GM12864 (cell line): Measurements from ENCODE around the gene MACROD2.

Experiments used
- DNase-seq: peaks from one replicate; pipeline ENCODE4 v3.0.0-alpha.2; 2011; ENCODE audit warnings: low read depth
- H3K4me3 ChIP-seq: 2 replicates; pipeline ENCODE4 v1.5.1; 2011; ENCODE audit warnings: mild to moderate bottlenecking, low read depth, low read length, control low read depth
- TF ChIP-seq, protein P1 (sequence below): IDR thresholded peaks from 2 replicates; pipeline ENCODE4 v1.5.1; 2011; ENCODE audit warnings: low read depth, mild to moderate bottlenecking, moderate library complexity, low read length, control low read depth, inconsistent platforms; ENCODE audit errors: missing control alignments

MACROD2 gene

DNA sequence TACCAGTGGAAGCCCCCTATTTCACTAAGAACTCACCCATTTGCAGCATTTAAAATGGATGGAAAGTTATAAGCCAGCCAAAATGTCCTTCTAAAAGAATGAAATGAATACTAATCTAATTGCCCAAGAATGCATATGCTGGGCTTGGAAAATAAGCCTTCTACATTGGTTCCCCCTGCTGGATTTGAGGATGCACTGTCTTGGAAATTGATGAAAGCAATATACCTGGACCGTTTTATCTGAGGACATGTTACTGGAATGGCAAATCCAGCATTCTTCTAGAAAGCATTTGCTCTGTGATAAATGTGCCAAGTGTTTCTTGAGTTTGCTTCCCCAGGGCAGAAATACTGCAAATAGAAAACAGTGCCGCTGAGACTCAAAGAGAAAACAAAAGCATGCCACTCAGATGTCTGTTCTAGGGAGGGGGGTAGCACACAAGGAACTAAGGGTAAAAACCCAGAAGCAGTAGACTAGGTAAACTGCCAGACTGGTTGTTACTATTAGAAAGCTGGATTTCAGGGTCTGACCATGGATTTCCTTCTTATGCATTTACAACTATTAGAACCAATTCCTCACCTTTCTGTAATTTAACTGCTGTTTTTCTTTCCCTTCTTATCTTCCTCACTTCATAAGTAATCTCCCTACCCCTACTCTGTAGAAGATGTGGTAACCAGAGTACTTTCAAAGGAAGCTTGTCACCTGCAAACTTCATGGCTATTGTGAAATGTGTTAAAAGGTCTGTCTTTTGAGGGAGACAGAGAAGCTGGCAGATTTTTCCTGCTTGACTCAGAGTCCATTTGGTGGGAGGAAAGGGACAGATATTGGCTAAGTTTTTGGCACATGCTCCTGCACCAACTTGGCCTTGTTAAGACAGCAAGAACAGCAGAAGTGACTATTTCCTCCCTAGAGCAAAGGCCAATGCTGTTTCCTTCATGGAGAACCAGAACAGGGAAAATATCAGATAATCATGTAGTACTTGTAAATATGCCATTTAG, 1935.3 kb downstream of the MACROD2 start:
- DNase-seq: no peak
- TF ChIP-seq, protein P1, sequence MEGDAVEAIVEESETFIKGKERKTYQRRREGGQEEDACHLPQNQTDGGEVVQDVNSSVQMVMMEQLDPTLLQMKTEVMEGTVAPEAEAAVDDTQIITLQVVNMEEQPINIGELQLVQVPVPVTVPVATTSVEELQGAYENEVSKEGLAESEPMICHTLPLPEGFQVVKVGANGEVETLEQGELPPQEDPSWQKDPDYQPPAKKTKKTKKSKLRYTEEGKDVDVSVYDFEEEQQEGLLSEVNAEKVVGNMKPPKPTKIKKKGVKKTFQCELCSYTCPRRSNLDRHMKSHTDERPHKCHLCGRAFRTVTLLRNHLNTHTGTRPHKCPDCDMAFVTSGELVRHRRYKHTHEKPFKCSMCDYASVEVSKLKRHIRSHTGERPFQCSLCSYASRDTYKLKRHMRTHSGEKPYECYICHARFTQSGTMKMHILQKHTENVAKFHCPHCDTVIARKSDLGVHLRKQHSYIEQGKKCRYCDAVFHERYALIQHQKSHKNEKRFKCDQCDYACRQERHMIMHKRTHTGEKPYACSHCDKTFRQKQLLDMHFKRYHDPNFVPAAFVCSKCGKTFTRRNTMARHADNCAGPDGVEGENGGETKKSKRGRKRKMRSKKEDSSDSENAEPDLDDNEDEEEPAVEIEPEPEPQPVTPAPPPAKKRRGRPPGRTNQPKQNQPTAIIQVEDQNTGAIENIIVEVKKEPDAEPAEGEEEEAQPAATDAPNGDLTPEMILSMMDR: peak; percentile 8
- H3K4me3 ChIP-seq: no peak overlapping the region

DNA sequence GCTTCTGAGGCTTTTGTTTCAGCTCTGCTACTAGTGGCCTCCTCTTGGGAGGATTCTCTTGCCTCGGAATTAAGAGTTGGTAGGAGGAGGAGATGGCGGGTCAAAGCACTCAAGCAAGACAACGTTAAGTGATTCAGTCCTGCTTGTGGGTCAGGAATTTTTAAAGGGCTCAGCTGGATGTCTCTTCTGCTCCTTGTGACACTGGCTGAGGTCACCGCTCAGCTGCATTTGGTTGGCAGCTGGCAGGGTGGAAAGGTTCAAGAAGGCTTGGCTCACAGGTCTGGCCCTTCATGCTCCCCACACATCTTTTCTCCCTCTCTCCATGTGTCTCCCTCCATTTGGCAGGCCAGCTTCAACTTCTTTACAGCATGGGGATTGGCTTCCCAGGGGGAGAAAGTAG, 1936.6 kb downstream of the MACROD2 start:
- DNase-seq: no peak
- TF ChIP-seq, protein P1: no peak
- H3K4me3 ChIP-seq: no peak overlapping the region

DNA sequence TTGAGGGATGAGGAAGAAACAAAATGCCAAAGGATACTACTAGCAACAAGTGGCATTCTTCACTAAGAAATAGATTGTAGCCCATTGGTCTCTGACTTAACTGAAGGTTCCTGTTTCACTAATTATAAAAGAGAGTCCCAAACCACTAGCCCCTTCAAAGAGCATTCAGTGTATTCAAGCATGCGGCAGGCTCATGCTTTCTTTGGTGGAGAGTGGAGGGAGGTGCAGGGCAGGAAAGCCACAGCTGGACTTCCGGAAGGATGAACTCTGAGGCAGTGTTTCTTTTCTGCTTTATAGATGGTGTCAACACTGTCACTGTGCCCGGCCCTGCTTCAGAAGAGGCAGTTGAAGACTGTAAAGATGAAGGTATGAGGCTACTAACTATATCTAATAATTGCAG, 1941.9 kb downstream of the MACROD2 start:
- DNase-seq: peak; percentile 19
- no peak overlapping the region for H3K4me3 ChIP-seq
- TF ChIP-seq, protein P1: no peak

DNA sequence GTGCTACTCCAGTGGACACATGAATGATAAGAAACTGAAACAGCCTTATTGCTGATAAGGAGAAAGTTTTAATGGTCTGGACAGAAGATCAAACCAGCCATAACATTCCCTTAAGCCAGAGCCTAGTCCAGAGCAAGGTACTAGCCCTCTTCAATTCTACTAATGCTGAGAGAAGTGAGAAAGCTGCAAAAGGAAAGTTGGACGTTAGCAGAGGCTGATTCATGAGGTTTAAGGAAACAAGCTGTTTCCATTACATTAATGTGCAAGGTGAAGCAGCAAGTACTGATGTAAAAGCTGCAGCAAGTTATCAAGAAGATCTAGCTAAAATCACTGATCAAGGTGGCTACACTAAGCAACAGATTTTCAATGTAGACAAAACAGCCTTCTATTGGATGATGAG, 1943.5 kb downstream of the MACROD2 start:
- no peak overlapping the region for H3K4me3 ChIP-seq
- no peak for DNase-seq
- TF ChIP-seq, protein P1: no peak

DNA sequence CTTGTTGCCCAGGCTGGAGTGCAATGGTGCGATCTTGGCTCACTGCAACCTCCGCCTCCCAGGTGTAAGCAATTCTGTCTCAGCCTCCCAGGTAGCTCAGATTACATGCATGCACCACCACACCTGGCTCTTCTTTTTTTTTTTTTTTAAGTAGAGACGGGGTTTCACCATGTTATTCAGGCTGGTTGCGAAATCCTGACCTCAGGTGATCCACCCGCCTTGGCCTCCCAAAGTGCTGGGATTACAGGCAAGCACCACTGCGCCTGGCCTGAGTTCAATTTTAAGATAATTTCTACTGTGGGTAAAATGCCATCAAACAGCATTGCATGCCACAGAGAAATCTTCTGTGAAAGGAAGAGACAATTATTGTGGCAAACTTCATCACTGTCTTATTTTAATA, 1944.8 kb downstream of the MACROD2 start:
- TF ChIP-seq, protein P1: no peak
- H3K4me3 ChIP-seq: no peak overlapping the region
- no peak for DNase-seq

DNA sequence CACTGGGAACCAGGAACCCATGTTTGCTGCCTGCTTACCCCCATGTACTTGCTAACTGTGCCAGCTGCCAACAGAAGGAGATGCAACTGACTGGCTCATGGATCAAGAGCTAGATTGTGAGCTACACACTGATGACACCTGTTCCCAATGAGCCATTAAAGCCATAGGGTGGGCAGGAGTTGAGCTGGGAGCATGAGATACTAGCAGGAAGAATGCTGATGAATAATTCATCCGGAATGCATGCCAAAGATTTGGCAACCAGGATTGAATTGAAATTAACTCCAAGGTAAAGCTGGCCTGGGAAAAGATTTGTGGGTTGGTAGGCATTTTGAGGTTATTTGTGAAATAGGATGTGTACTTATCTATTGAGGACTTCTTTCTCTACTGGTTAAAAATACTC, 1946.8 kb downstream of the MACROD2 start:
- TF ChIP-seq, protein P1: no peak
- no peak overlapping the region for H3K4me3 ChIP-seq
- DNase-seq: no peak
